ENCODE results near the gene ERG. TPM values are rescaled to one million over a fixed set of nuclear protein-coding genes. Genes with fewer than 3 reads are reported as not detected.
A peak's percentile ranks its signal among the peaks of the same experiment; 100 is the strongest.

Gene ERG
- total and polyA plus RNA-seq, 8 donors = 1.7 to 4.6 (median 2.6) TPM

- intact Hi-C loops (cut with DNase I) = loop anchor here in 1 of 3 donors (10.0 kb wide), 1 partner anchor 61 kb away; no protein-coding TSS in a partner anchor
- DNase-seq = peak in 1 of 6 donors; percentile 38
- Histone ChIP-seq H3K4me3 (no peak overlapping the region), H3K36me3 (no peaks in the 10 kb centered on the region), H3K27me3 (peaks cover 0 to 4% (median 0%) of the 10 kb centered on the region in 4 donors), H3K4me1 (no peaks in the 10 kb centered on the region), H3K9me3 (no peaks in the 10 kb centered on the region), H3K27ac (no peak overlapping the region)
- WGBS, 2 donors = 66 to 81% methylated on average over 34 of the region's 34 CpGs
- no peak for ATAC-seq
- no peak for TF ChIP-seq CTCF (IDR thresholded peaks at IDR 0.05)
- FAIRE-seq = no peak
These were observed 114.7 kb downstream of the ERG start for GRCh38 chr21:38383411-38384237.

GRCh38 chr21:38380481-38381137 lies 117.7 kb downstream of the ERG start:
- TF ChIP-seq CTCF (IDR thresholded peaks at IDR 0.05) = no peak
- intact Hi-C loops (cut with DNase I) = loop anchor here in 1 of 3 donors (10.0 kb wide), 1 partner anchor 64 kb away; no protein-coding TSS in a partner anchor
- DNase-seq = no peak

GRCh38 chr21:38379147-38379546 lies 119.1 kb downstream of the ERG start:
- no peak for TF ChIP-seq CTCF (IDR thresholded peaks at IDR 0.05)
- no peak overlapping the region for H3K27ac ChIP-seq
- WGBS, 2 donors = 60 to 89% methylated on average over 3 of the region's 3 CpGs
- no peaks in the 10 kb centered on the region for H3K9me3 ChIP-seq
- intact Hi-C loops (cut with DNase I) = loop anchor here in 1 of 3 donors (10.0 kb wide), 1 partner anchor 766 kb away; no protein-coding TSS in a partner anchor
- FAIRE-seq (no peak), DNase-seq (no peak), ATAC-seq (no peak)
- no peaks in the 10 kb centered on the region for H3K4me1 ChIP-seq
- no peak overlapping the region for H3K4me3 ChIP-seq
- no peaks in the 10 kb centered on the region for H3K36me3 ChIP-seq
- peaks cover 0 to 4% (median 0%) of the 10 kb centered on the region in 4 donors for H3K27me3 ChIP-seq

More at GRCh38 chr21:38380481-38381137, 117.7 kb downstream of the ERG start:
- Histone ChIP-seq H3K4me1 (no peaks in the 10 kb centered on the region), H3K9me3 (no peaks in the 10 kb centered on the region), H3K36me3 (no peaks in the 10 kb centered on the region), H3K27ac (no peak overlapping the region), H3K27me3 (peaks cover 0 to 4% (median 0%) of the 10 kb centered on the region in 4 donors), H3K4me3 (no peak overlapping the region)
- no peak for FAIRE-seq
- ATAC-seq = no peak
- 41 to 49% methylated on average over 5 of the region's 5 CpGs for WGBS, 2 donors

GRCh38 chr21:38377165-38378088 lies 120.8 kb downstream of the ERG start:
- no peak overlapping the region for H3K27ac ChIP-seq
- H3K4me3 ChIP-seq = no peak overlapping the region
- no peaks in the 10 kb centered on the region for H3K36me3 ChIP-seq
- no peak for ATAC-seq
- peaks cover 0 to 4% (median 0%) of the 10 kb centered on the region in 4 donors for H3K27me3 ChIP-seq
- H3K9me3 ChIP-seq = no peaks in the 10 kb centered on the region
- no peaks in the 10 kb centered on the region for H3K4me1 ChIP-seq
- intact Hi-C loops (cut with DNase I) = loop anchor here in 1 of 3 donors (10.0 kb wide), 1 partner anchor 767 kb away; no protein-coding TSS in a partner anchor
- WGBS, 2 donors = 55 to 59% methylated on average over 5 of the region's 5 CpGs
- TF ChIP-seq CTCF (IDR thresholded peaks at IDR 0.05) = no peak
- no peak for FAIRE-seq
- DNase-seq = no peak

All from pancreas (tissue), 10 donors.